Loucy (cell line): Measurements from ENCODE around the gene MGLL.

Experiments
- H2AFZ ChIP-seq: fragments of 200-600 bp; sonication (generic); 2 replicates; pipeline ENCODE4 v1.6.0; 2016; ENCODE audit warnings: antibody characterized with exemption, mild to moderate bottlenecking, low read length, moderate library complexity
- H3F3A ChIP-seq: fragments of 200-600 bp; 2 replicates; pipeline ENCODE4 v1.6.0; 2016; ENCODE audit warnings: antibody characterized with exemption, low read depth, mild to moderate bottlenecking
- H3K27me3 ChIP-seq: fragments of 200-600 bp; sonication (generic); 2 replicates; pipeline ENCODE4 v1.6.1; 2014; ENCODE audit warnings: low read length, mild to moderate bottlenecking; ENCODE audit not compliant: insufficient read depth, poor library complexity, severe bottlenecking
- H3K36me3 ChIP-seq: fragments of 200-600 bp; sonication (generic); 2 replicates; pipeline ENCODE4 v1.6.1; 2016; ENCODE audit warnings: low read length; ENCODE audit not compliant: insufficient read depth
- H3K4me1 ChIP-seq: fragments of 200-600 bp; sonication (generic); 2 replicates; pipeline ENCODE4 v1.5.1; 2014; ENCODE audit warnings: low read length, mild to moderate bottlenecking; ENCODE audit not compliant: insufficient read depth, poor library complexity, severe bottlenecking
- H3K4me2 ChIP-seq: fragments of 200-600 bp; sonication (generic); 2 replicates; pipeline ENCODE4 v1.6.0; 2014; ENCODE audit warnings: antibody characterized with exemption, low read length, low read depth, mild to moderate bottlenecking; ENCODE audit not compliant: poor library complexity, severe bottlenecking
- H3K4me3 ChIP-seq: fragments of 200-600 bp; sonication (generic); 2 replicates; pipeline ENCODE4 v1.5.1; 2014; ENCODE audit warnings: low read length, mild to moderate bottlenecking, mixed read lengths; ENCODE audit not compliant: poor library complexity, severe bottlenecking
- H3K79me2 ChIP-seq: fragments of 200-600 bp; sonication (generic); 2 replicates; pipeline ENCODE4 v1.6.1; 2014; ENCODE audit warnings: low read length; ENCODE audit not compliant: insufficient read depth
- H3K9ac ChIP-seq: fragments of 200-600 bp; sonication (generic); 2 replicates; pipeline ENCODE4 v1.6.0; 2014; ENCODE audit warnings: mild to moderate bottlenecking, low read depth, low read length, moderate library complexity; ENCODE audit not compliant: poor library complexity, severe bottlenecking
- H3K9me2 ChIP-seq: fragments of 200-600 bp; sonication (generic); replicated peaks from 2 replicates; pipeline ENCODE4 v1.6.1; 2016; ENCODE audit warnings: low read depth, low read length, mixed read lengths
- H3K9me3 ChIP-seq: fragments of 200-600 bp; sonication (generic); 2 replicates; pipeline ENCODE4 v1.6.1; 2014; ENCODE audit warnings: mild to moderate bottlenecking, antibody characterized with exemption, low read length, low read depth; ENCODE audit not compliant: insufficient read depth
- H4K20me1 ChIP-seq: fragments of 200-600 bp; sonication (generic); 2 replicates; pipeline ENCODE4 v1.6.0; 2014; ENCODE audit warnings: antibody characterized with exemption, low read length, mild to moderate bottlenecking; ENCODE audit not compliant: insufficient read depth, poor library complexity, severe bottlenecking
- EZH2phosphoT487 ChIP-seq: fragments of 200-600 bp; IDR thresholded peaks from 2 replicates; pipeline ENCODE4 v1.6.1; 2018; ENCODE audit warnings: antibody characterized with exemption, mild to moderate bottlenecking, moderate library complexity, borderline replicate concordance
- TF ChIP-seq, protein P1 (sequence below): fragments of 200-600 bp; sonication (generic); conservative IDR thresholded peaks from 2 replicates; pipeline ENCODE4 v1.5.1; 2014; ENCODE audit warnings: mild to moderate bottlenecking, antibody characterized with exemption, low read length

Gene MGLL

DNA sequence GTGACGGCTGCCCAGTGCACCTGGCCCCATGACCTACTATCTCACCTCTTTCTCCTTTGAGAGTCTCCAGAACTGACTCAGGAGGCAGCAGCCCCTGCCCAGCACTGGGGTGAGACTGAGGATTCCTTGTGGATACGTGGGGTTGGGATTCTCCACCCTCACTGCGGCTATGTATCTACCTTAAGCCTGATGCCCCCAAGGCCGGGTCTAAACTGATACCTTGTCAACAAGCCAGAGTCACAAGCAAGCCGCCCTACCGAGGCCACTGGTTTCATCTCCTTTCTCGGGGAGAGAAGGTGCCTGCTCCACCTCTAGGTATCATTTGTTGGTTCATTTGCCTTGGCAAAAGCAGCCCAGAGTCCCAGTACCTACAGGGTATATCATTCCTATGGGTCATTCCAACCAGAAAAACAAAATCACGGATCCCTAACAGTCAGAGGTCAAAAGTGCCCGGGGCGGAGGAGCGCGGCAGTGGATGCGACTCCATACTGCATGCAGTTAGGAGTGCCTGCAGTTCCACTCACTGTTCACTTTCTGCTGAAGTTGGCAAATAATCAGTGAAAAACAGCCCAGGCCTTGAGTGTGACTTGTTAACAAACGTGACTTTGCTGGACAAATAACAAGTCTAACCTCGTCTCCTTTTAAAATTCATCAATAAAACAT, 102.0 kb downstream of the MGLL start:
- H3K27me3 ChIP-seq = no peaks in the 10 kb centered on the region
- H3K4me1 ChIP-seq = no peaks in the 10 kb centered on the region
- H3K9ac ChIP-seq = no peak overlapping the region
- no peak overlapping the region for H3K4me3 ChIP-seq
- peaks cover 80% of the 10 kb centered on the region for H3K36me3 ChIP-seq
- H3K4me2 ChIP-seq = no peak overlapping the region
- no peaks in the 10 kb centered on the region for H3K9me3 ChIP-seq
- H3F3A ChIP-seq = no peaks in the 10 kb centered on the region
- no peaks in the 10 kb centered on the region for H3K9me2 ChIP-seq
- no peak overlapping the region for H2AFZ ChIP-seq
- H4K20me1 ChIP-seq = no peaks in the 10 kb centered on the region
- TF ChIP-seq, protein P1, sequence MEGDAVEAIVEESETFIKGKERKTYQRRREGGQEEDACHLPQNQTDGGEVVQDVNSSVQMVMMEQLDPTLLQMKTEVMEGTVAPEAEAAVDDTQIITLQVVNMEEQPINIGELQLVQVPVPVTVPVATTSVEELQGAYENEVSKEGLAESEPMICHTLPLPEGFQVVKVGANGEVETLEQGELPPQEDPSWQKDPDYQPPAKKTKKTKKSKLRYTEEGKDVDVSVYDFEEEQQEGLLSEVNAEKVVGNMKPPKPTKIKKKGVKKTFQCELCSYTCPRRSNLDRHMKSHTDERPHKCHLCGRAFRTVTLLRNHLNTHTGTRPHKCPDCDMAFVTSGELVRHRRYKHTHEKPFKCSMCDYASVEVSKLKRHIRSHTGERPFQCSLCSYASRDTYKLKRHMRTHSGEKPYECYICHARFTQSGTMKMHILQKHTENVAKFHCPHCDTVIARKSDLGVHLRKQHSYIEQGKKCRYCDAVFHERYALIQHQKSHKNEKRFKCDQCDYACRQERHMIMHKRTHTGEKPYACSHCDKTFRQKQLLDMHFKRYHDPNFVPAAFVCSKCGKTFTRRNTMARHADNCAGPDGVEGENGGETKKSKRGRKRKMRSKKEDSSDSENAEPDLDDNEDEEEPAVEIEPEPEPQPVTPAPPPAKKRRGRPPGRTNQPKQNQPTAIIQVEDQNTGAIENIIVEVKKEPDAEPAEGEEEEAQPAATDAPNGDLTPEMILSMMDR = no peak
- no peak for TF ChIP-seq EZH2phosphoT487
- no peaks in the 10 kb centered on the region for H3K79me2 ChIP-seq

DNA sequence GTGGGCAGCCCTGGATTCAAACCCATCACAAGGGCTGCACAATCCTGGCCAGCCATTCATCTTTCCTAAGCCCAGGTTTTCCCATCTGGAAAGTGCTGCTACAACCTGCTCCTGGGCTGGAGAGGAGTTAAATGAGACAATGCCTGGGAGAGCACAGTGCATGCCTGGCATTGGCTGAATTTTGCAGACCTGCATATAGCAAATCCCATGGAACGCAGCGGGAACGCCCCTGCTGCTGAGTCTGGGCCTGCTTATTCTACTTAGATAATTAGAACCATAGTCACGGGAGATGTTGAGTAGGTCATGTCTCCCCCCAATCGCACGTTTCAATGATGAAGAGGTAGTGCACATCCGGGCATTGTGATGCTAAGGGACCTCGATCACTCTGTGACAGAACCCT, 102.9 kb downstream of the MGLL start:
- no peak overlapping the region for H3K9ac ChIP-seq
- no peak for TF ChIP-seq EZH2phosphoT487
- TF ChIP-seq, protein P1 = no peak
- H3K36me3 ChIP-seq = peaks cover 78% of the 10 kb centered on the region
- H3F3A ChIP-seq = no peaks in the 10 kb centered on the region
- H3K9me3 ChIP-seq = no peaks in the 10 kb centered on the region
- no peaks in the 10 kb centered on the region for H3K27me3 ChIP-seq
- no peaks in the 10 kb centered on the region for H3K9me2 ChIP-seq
- no peak overlapping the region for H3K4me2 ChIP-seq
- no peaks in the 10 kb centered on the region for H4K20me1 ChIP-seq
- H3K4me1 ChIP-seq = no peaks in the 10 kb centered on the region
- H3K4me3 ChIP-seq = no peak overlapping the region
- H2AFZ ChIP-seq = no peak overlapping the region
- no peaks in the 10 kb centered on the region for H3K79me2 ChIP-seq

DNA sequence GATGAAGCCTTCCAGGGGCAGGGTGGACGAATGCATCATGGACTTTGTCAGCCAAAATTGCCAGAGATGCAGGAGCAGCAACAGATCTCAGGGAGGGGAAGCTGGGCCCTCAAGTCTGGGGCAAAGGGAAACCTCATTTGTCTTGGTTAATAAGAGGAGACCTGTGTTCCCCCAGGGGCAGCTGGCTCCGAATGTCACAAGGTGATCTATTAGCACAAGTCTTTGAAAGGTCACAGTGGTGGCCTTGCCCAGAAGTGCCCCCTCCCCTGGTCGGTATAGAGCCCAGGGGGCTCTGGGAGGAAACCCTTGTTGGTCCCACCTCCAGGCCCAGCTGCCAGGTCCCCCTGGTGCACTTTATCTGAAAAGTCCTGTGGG, 103.4 kb downstream of the MGLL start:
- Histone ChIP-seq H4K20me1 (no peaks in the 10 kb centered on the region), H3K4me1 (no peaks in the 10 kb centered on the region), H2AFZ (no peak overlapping the region), H3K4me3 (no peak overlapping the region), H3F3A (no peaks in the 10 kb centered on the region), H3K27me3 (no peaks in the 10 kb centered on the region), H3K79me2 (no peaks in the 10 kb centered on the region), H3K36me3 (peaks cover 78% of the 10 kb centered on the region), H3K4me2 (no peak overlapping the region), H3K9me2 (no peaks in the 10 kb centered on the region), H3K9me3 (no peaks in the 10 kb centered on the region), H3K9ac (no peak overlapping the region)
- no peak for TF ChIP-seq EZH2phosphoT487
- TF ChIP-seq, protein P1 = no peak
